GM23338 (cell line): Measurements from ENCODE around the gene MRC2. TPM values are rescaled to one million over a fixed set of nuclear protein-coding genes. Genes with fewer than 3 reads are reported as not detected.

Source experiments
- ATAC-seq: fragments of 200-7000 bp; cut with Tn5 transposase; 3 replicates; pipeline ENCODE4 v1.9.1; 2020
- DNase-seq: peaks from one replicate; pipeline ENCODE4 v3.0.0-alpha.2; 2015; ENCODE audit warnings: low spot score
- H2AFZ ChIP-seq: fragments of 200-600 bp; sonication (generic); 2 replicates; pipeline ENCODE4 v1.8.0; 2016; ENCODE audit warnings: antibody characterized with exemption, mild to moderate bottlenecking, moderate library complexity
- H3F3A ChIP-seq: fragments of 200-600 bp; sonication (generic); replicated peaks from 2 replicates; pipeline ENCODE4 v1.8.0; 2017; ENCODE audit warnings: antibody characterized with exemption, mixed run types, low read depth
- H3K27ac ChIP-seq: fragments of 200-600 bp; sonication (generic); 2 replicates; pipeline ENCODE4 v1.6.1; 2016; ENCODE audit warnings: low read depth
- H3K27me3 ChIP-seq: fragments of 200-600 bp; sonication (generic); 2 replicates; pipeline ENCODE4 v1.8.0; 2016; ENCODE audit warnings: mild to moderate bottlenecking, mixed run types, moderate library complexity; ENCODE audit not compliant: insufficient read depth
- H3K36me3 ChIP-seq: fragments of 200-600 bp; sonication (generic); 2 replicates; pipeline ENCODE4 v1.8.0; 2016; ENCODE audit warnings: mild to moderate bottlenecking; ENCODE audit not compliant: insufficient read depth
- H3K4me1 ChIP-seq: fragments of 200-600 bp; sonication (generic); 2 replicates; pipeline ENCODE4 v1.8.0; 2016; ENCODE audit warnings: mild to moderate bottlenecking, moderate library complexity; ENCODE audit not compliant: insufficient read depth
- H3K4me2 ChIP-seq: fragments of 200-600 bp; sonication (generic); 2 replicates; pipeline ENCODE4 v1.7.1; 2017; ENCODE audit warnings: mixed run types
- H3K4me3 ChIP-seq: fragments of 200-600 bp; sonication (generic); 2 replicates; pipeline ENCODE4 v1.6.1; 2016; ENCODE audit warnings: mixed run types
- H3K79me2 ChIP-seq: fragments of 200-600 bp; sonication (generic); replicated peaks from 2 replicates; pipeline ENCODE4 v1.8.0; 2017; ENCODE audit warnings: mild to moderate bottlenecking; ENCODE audit not compliant: insufficient read depth
- H3K9me2 ChIP-seq: fragments of 200-600 bp; sonication (generic); 2 replicates; pipeline ENCODE4 v1.8.0; 2017; ENCODE audit not compliant: insufficient read depth
- H4K20me1 ChIP-seq: fragments of 200-600 bp; sonication (generic); replicated peaks from 2 replicates; pipeline ENCODE4 v1.8.0; 2017; ENCODE audit warnings: mild to moderate bottlenecking; ENCODE audit not compliant: insufficient read depth
- H3K27ac Mint-ChIP-seq: 2 replicates; pipeline ENCODE4 v1.8.0; 2020; ENCODE audit warnings: inconsistent platforms, mild to moderate bottlenecking, moderate library complexity, mixed read lengths
- H3K27me3 Mint-ChIP-seq: 3 replicates; pipeline ENCODE4 v1.8.0; 2022; ENCODE audit warnings: low read depth, mild to moderate bottlenecking, moderate library complexity, mixed read lengths, inconsistent platforms; ENCODE audit not compliant: insufficient read depth, poor library complexity
- H3K36me3 Mint-ChIP-seq: 3 replicates; pipeline ENCODE4 v1.8.0; 2021; ENCODE audit warnings: low read depth, mild to moderate bottlenecking, inconsistent platforms, moderate library complexity, mixed read lengths
- H3K4me1 Mint-ChIP-seq: 3 replicates; pipeline ENCODE4 v1.8.0; 2020; ENCODE audit warnings: mild to moderate bottlenecking, inconsistent platforms, mixed read lengths
- H3K4me3 Mint-ChIP-seq: 3 replicates; pipeline ENCODE4 v1.8.0; 2021; ENCODE audit warnings: moderate library complexity, mild to moderate bottlenecking, inconsistent platforms, mixed read lengths
- H3K9me3 Mint-ChIP-seq: 3 replicates; pipeline ENCODE4 v1.8.0; 2020; ENCODE audit warnings: moderate library complexity, mild to moderate bottlenecking, inconsistent platforms, mixed read lengths
- ETS1 ChIP-seq: IDR thresholded peaks from 2 replicates; pipeline ENCODE4 v1.6.1; 2016; ENCODE audit warnings: antibody characterized with exemption
- EZH2 ChIP-seq: fragments of 200-600 bp; sonication (generic); IDR thresholded peaks from one replicate; pipeline ENCODE4 v1.8.0; 2017; ENCODE audit warnings: antibody characterized with exemption, mild to moderate bottlenecking, low read depth; ENCODE audit not compliant: unreplicated experiment
- EZH2phosphoT487 ChIP-seq: fragments of 200-600 bp; sonication (generic); IDR thresholded peaks from one replicate; pipeline ENCODE4 v1.8.1; 2018; ENCODE audit warnings: antibody characterized with exemption; ENCODE audit not compliant: unreplicated experiment
- NANOG ChIP-seq: IDR thresholded peaks from 2 replicates; pipeline ENCODE4 v1.6.1; 2016; ENCODE audit warnings: antibody characterized with exemption, borderline replicate concordance
- POLR2AphosphoS5 ChIP-seq: IDR thresholded peaks from 2 replicates; pipeline ENCODE4 v1.6.1; 2016; ENCODE audit warnings: antibody characterized with exemption, low read depth
- REST ChIP-seq: IDR thresholded peaks from one replicate; pipeline ENCODE4 v1.6.1; 2018; ENCODE audit warnings: antibody characterized with exemption; ENCODE audit not compliant: unreplicated experiment
- STAT1 ChIP-seq: IDR thresholded peaks from one replicate; pipeline ENCODE4 v1.6.1; 2016; ENCODE audit warnings: antibody characterized with exemption; ENCODE audit not compliant: unreplicated experiment
- ZNF114 ChIP-seq: fragments of 250-450 bp; sonication (Bioruptor Pico); IDR thresholded peaks from 2 replicates; pipeline ENCODE4 v1.5.0; 2020; ENCODE audit warnings: mild to moderate bottlenecking, moderate library complexity
- ZNF331 ChIP-seq: fragments of 250-450 bp; sonication (Bioruptor Pico); IDR thresholded peaks from 2 replicates; pipeline ENCODE4 v1.5.0; 2020; ENCODE audit warnings: low read depth, mild to moderate bottlenecking, moderate library complexity
- polyA plus RNA-seq: library from polyadenylated mRNA; unstranded; fragments of >200 nt; fragmentation: Nextera tagmentation; extraction: Ambion mirVana; gene quantifications from 2 replicates; pipeline ENCODE4 v1.2.1, GENCODE V29; 2016
- total RNA-seq: library from RNA; depleted of rRNA; stranded (reverse); fragments of >200 nt; shearing (Covaris generic); gene quantifications from 2 replicates; pipeline ENCODE4 v1.2.3, GENCODE V29; 2014
- TF ChIP-seq, protein P1 (sequence below): fragments of 250-450 bp; sonication (Bioruptor Pico); IDR thresholded peaks from 2 replicates; pipeline ENCODE4 v1.5.0; 2020; ENCODE audit warnings: mild to moderate bottlenecking, moderate library complexity

MRC2 gene
- total and polyA plus RNA-seq, 2 experiments from 2014 or later = 8.0 to 38.6 TPM

GRCh38 chr17:62657690-62658089 lies 30.2 kb downstream of the MRC2 start:
- H3K27me3 Mint-ChIP-seq = peaks cover 13% of the 10 kb centered on the region
- no peak overlapping the region for H3K27ac ChIP-seq
- no peak for DNase-seq

More at GRCh38 chr17:62657690-62658089, 30.2 kb downstream of the MRC2 start:
- Mint-ChIP-seq H3K4me3 (no peak overlapping the region), H3K27ac (no peak overlapping the region), H3K9me3 (peaks cover 9% of the 10 kb centered on the region; the same call in 1 of the 3 replicates), H3K4me1 (peaks cover 16% of the 10 kb centered on the region), H3K36me3 (peaks cover 12% of the 10 kb centered on the region; the same call in 2 of the 3 replicates)
- no peak for ATAC-seq
- Histone ChIP-seq H3K36me3 (no peaks in the 10 kb centered on the region), H3K27me3 (no peaks in the 10 kb centered on the region), H3K79me2 (no peaks in the 10 kb centered on the region), H3K4me3 (no peak overlapping the region), H2AFZ (no peak overlapping the region), H3F3A (0 out of 2 replicates have a peak, but pooled peaks cover 6% of the 10 kb centered on the region), H3K4me1 (peaks cover 7% of the 10 kb centered on the region), H3K4me2 (no peak overlapping the region), H3K9me2 (no peaks in the 10 kb centered on the region), H4K20me1 (no peaks in the 10 kb centered on the region)
- TF ChIP-seq ETS1 = no peak
- TF ChIP-seq, protein P1, sequence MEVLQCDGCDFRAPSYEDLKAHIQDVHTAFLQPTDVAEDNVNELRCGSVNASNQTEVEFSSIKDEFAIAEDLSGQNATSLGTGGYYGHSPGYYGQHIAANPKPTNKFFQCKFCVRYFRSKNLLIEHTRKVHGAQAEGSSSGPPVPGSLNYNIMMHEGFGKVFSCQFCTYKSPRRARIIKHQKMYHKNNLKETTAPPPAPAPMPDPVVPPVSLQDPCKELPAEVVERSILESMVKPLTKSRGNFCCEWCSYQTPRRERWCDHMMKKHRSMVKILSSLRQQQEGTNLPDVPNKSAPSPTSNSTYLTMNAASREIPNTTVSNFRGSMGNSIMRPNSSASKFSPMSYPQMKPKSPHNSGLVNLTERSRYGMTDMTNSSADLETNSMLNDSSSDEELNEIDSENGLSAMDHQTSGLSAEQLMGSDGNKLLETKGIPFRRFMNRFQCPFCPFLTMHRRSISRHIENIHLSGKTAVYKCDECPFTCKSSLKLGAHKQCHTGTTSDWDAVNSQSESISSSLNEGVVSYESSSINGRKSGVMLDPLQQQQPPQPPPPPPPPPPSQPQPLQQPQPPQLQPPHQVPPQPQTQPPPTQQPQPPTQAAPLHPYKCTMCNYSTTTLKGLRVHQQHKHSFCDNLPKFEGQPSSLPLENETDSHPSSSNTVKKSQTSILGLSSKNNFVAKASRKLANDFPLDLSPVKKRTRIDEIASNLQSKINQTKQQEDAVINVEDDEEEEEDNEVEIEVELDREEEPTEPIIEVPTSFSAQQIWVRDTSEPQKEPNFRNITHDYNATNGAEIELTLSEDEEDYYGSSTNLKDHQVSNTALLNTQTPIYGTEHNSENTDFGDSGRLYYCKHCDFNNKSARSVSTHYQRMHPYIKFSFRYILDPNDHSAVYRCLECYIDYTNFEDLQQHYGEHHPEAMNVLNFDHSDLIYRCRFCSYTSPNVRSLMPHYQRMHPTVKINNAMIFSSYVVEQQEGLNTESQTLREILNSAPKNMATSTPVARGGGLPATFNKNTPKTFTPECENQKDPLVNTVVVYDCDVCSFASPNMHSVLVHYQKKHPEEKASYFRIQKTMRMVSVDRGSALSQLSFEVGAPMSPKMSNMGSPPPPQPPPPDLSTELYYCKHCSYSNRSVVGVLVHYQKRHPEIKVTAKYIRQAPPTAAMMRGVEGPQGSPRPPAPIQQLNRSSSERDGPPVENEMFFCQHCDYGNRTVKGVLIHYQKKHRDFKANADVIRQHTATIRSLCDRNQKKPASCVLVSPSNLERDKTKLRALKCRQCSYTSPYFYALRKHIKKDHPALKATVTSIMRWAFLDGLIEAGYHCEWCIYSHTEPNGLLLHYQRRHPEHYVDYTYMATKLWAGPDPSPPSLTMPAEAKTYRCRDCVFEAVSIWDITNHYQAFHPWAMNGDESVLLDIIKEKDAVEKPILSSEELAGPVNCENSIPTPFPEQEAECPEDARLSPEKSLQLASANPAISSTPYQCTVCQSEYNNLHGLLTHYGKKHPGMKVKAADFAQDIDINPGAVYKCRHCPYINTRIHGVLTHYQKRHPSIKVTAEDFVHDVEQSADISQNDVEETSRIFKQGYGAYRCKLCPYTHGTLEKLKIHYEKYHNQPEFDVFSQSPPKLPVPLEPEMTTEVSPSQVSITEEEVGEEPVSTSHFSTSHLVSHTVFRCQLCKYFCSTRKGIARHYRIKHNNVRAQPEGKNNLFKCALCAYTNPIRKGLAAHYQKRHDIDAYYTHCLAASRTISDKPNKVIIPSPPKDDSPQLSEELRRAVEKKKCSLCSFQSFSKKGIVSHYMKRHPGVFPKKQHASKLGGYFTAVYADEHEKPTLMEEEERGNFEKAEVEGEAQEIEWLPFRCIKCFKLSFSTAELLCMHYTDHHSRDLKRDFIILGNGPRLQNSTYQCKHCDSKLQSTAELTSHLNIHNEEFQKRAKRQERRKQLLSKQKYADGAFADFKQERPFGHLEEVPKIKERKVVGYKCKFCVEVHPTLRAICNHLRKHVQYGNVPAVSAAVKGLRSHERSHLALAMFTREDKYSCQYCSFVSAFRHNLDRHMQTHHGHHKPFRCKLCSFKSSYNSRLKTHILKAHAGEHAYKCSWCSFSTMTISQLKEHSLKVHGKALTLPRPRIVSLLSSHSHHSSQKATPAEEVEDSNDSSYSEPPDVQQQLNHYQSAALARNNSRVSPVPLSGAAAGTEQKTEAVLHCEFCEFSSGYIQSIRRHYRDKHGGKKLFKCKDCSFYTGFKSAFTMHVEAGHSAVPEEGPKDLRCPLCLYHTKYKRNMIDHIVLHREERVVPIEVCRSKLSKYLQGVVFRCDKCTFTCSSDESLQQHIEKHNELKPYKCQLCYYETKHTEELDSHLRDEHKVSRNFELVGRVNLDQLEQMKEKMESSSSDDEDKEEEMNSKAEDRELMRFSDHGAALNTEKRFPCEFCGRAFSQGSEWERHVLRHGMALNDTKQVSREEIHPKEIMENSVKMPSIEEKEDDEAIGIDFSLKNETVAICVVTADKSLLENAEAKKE (CRISPR knock-in tag) = no peak
- no peak for TF ChIP-seq STAT1
- TF ChIP-seq EZH2 = no peak
- TF ChIP-seq REST = no peak
- TF ChIP-seq NANOG = no peak
- no peak for TF ChIP-seq EZH2phosphoT487
- TF ChIP-seq ZNF114 (CRISPR knock-in tag) = no peak
- no peak for TF ChIP-seq POLR2AphosphoS5
- TF ChIP-seq ZNF331 (CRISPR knock-in tag) = no peak
